HEK293 (cell line): Measurements from ENCODE around the gene TGFB1.

ENCODE experiments used
- CTCF ChIA-PET: fragments of 350-600 bp; formaldehyde crosslinking; extraction: SDS; loops from one replicate; lab custom pipeline; 2021; ENCODE audit warnings: antibody characterized with exemption; lab: Yijun Ruan, JAX
- POLR2A ChIA-PET: fragments of 300-600 bp; formaldehyde crosslinking; extraction: SDS; loops from one replicate; lab custom pipeline; 2020; ENCODE audit warnings: antibody characterized with exemption, inconsistent platforms; lab: Yijun Ruan, JAX
- H3K27ac ChIP-seq: fragments of 200-500 bp; sonication (Bioruptor generic); 2 replicates; pipeline ENCODE4 v1.5.1; 2014; ENCODE audit warnings: low read depth, low read length, control low read depth, inconsistent platforms; ENCODE audit errors: extremely low read depth
- H3K36me3 ChIP-seq, 2 experiments: fragments of 200-500 bp in 1 of 2; sonication (Bioruptor generic) in 1 of 2; 1 replicate in 1 of 2; 2 replicates in 1 of 2; pipeline ENCODE4 v1.5.1; 2014 to 2017; ENCODE audit warnings: inconsistent platforms in 2 of 2, low read length in 2 of 2; ENCODE audit not compliant: control insufficient read depth in 2 of 2, insufficient read depth in 1 of 2
- H3K4me1 ChIP-seq: fragments of 200-500 bp; sonication (Bioruptor generic); 2 replicates; pipeline ENCODE4 v1.5.1; 2014; ENCODE audit warnings: mild to moderate bottlenecking, low read length, inconsistent platforms; ENCODE audit not compliant: control insufficient read depth, insufficient read depth
- H3K4me3 ChIP-seq: 2 replicates; pipeline ENCODE4 v1.5.1; 2011; ENCODE audit warnings: low read depth, mild to moderate bottlenecking, control low read depth, low read length, moderate library complexity
- H3K9me3 ChIP-seq: fragments of 200-500 bp; sonication (Bioruptor generic); 2 replicates; pipeline ENCODE4 v1.5.1; 2014; ENCODE audit warnings: low read depth, low read length, inconsistent platforms; ENCODE audit not compliant: control insufficient read depth, insufficient read depth
- GLIS2 ChIP-seq: fragments of 450-650 bp; formaldehyde crosslinking; IDR thresholded peaks from 2 replicates; pipeline ENCODE4 v1.5.1; 2016; ENCODE audit warnings: missing biosample characterization, missing genetic modification characterization
- IKZF3 ChIP-seq: fragments of 450-650 bp; IDR thresholded peaks from 2 replicates; pipeline ENCODE4 v1.5.0; 2018; ENCODE audit warnings: missing biosample characterization, mild to moderate bottlenecking, missing genetic modification characterization, moderate library complexity
- KLF1 ChIP-seq: fragments of 450-650 bp; formaldehyde crosslinking; IDR thresholded peaks from 2 replicates; pipeline ENCODE4 v1.5.1; 2016; ENCODE audit warnings: missing biosample characterization, missing genetic modification characterization
- KLF10 ChIP-seq: fragments of 450-650 bp; IDR thresholded peaks from 2 replicates; pipeline ENCODE4 v1.5.1; 2018; ENCODE audit warnings: missing biosample characterization, mild to moderate bottlenecking, missing genetic modification characterization
- KLF9 ChIP-seq: fragments of 450-650 bp; formaldehyde crosslinking; IDR thresholded peaks from 2 replicates; pipeline ENCODE4 v1.5.1; 2016; ENCODE audit warnings: missing biosample characterization, missing genetic modification characterization, low read depth
- MZF1 ChIP-seq: fragments of 450-650 bp; formaldehyde crosslinking; IDR thresholded peaks from 2 replicates; pipeline ENCODE4 v1.5.1; 2017; ENCODE audit warnings: missing biosample characterization, missing genetic modification characterization, borderline replicate concordance
- PATZ1 ChIP-seq: fragments of 450-650 bp; formaldehyde crosslinking; IDR thresholded peaks from 2 replicates; pipeline ENCODE4 v1.5.1; 2016; ENCODE audit warnings: missing biosample characterization, missing genetic modification characterization
- PRDM1 ChIP-seq: fragments of 450-650 bp; formaldehyde crosslinking; IDR thresholded peaks from 2 replicates; pipeline ENCODE4; 2016; ENCODE audit warnings: missing biosample characterization, missing genetic modification characterization
- SALL2 ChIP-seq: fragments of 450-650 bp; formaldehyde crosslinking; IDR thresholded peaks from 2 replicates; pipeline ENCODE4 v1.5.0; 2017; ENCODE audit warnings: missing biosample characterization, mild to moderate bottlenecking, missing genetic modification characterization, borderline replicate concordance
- SP2 ChIP-seq: fragments of 450-650 bp; formaldehyde crosslinking; IDR thresholded peaks from 2 replicates; pipeline ENCODE4 v1.5.1; 2016; ENCODE audit warnings: missing biosample characterization, missing genetic modification characterization
- SP3 ChIP-seq: fragments of 450-650 bp; formaldehyde crosslinking; IDR thresholded peaks from 2 replicates; pipeline ENCODE4 v1.5.1; 2016; ENCODE audit warnings: missing biosample characterization, missing genetic modification characterization
- SP7 ChIP-seq: fragments of 450-650 bp; formaldehyde crosslinking; IDR thresholded peaks from 2 replicates; pipeline ENCODE4 v1.5.1; 2016; ENCODE audit warnings: missing biosample characterization, missing genetic modification characterization
- ZBTB8A ChIP-seq: fragments of 450-650 bp; formaldehyde crosslinking; IDR thresholded peaks from 2 replicates; pipeline ENCODE4 v1.5.1; 2016; ENCODE audit warnings: missing biosample characterization, missing genetic modification characterization
- ZFHX2 ChIP-seq: fragments of 450-650 bp; formaldehyde crosslinking; conservative IDR thresholded peaks from 2 replicates; pipeline ENCODE4 v1.5.1; 2016; ENCODE audit warnings: missing biosample characterization, missing genetic modification characterization
- ZIC2 ChIP-seq: fragments of 450-650 bp; formaldehyde crosslinking; IDR thresholded peaks from 2 replicates; pipeline ENCODE4 v1.5.1; 2016; ENCODE audit warnings: missing biosample characterization, missing genetic modification characterization
- ZNF138 ChIP-seq: fragments of 450-650 bp; formaldehyde crosslinking; IDR thresholded peaks from 2 replicates; pipeline ENCODE4 v1.5.1; 2016; ENCODE audit warnings: missing biosample characterization, missing genetic modification characterization, borderline replicate concordance
- ZNF2 ChIP-seq: fragments of 450-650 bp; formaldehyde crosslinking; IDR thresholded peaks from 2 replicates; pipeline ENCODE4 v1.5.1; 2016; ENCODE audit warnings: missing biosample characterization, missing genetic modification characterization
- ZNF302 ChIP-seq: fragments of 450-650 bp; formaldehyde crosslinking; IDR thresholded peaks from 2 replicates; pipeline ENCODE4 v1.5.1; 2016; ENCODE audit warnings: missing biosample characterization, missing genetic modification characterization, low read depth
- ZNF335 ChIP-seq: fragments of 450-650 bp; formaldehyde crosslinking; conservative IDR thresholded peaks from 2 replicates; pipeline ENCODE4 v1.5.1; 2016; ENCODE audit warnings: missing biosample characterization, missing genetic modification characterization
- ZNF341 ChIP-seq: fragments of 450-650 bp; formaldehyde crosslinking; IDR thresholded peaks from 2 replicates; pipeline ENCODE4; 2016; ENCODE audit warnings: low read depth, missing biosample characterization, missing genetic modification characterization
- ZNF366 ChIP-seq: fragments of 450-650 bp; formaldehyde crosslinking; conservative IDR thresholded peaks from 2 replicates; pipeline ENCODE4 v1.5.1; 2016; ENCODE audit warnings: missing biosample characterization, missing genetic modification characterization
- ZNF561 ChIP-seq: fragments of 450-650 bp; IDR thresholded peaks from 2 replicates; pipeline ENCODE4 v1.5.1; 2018; ENCODE audit warnings: missing biosample characterization, missing genetic modification characterization, borderline replicate concordance
- ZXDB ChIP-seq: fragments of 450-650 bp; formaldehyde crosslinking; IDR thresholded peaks from 2 replicates; pipeline ENCODE4 v1.5.1; 2016; ENCODE audit warnings: missing biosample characterization, missing genetic modification characterization
- TF ChIP-seq, protein P1 (sequence below): fragments of 450-650 bp; formaldehyde crosslinking; IDR thresholded peaks from 2 replicates; pipeline ENCODE4 v1.5.1; 2016; ENCODE audit warnings: missing biosample characterization, missing genetic modification characterization
- TF ChIP-seq, protein P2 (sequence below): fragments of 450-650 bp; formaldehyde crosslinking; IDR thresholded peaks from 2 replicates; pipeline ENCODE4 v1.5.1; 2016; ENCODE audit warnings: missing biosample characterization, missing genetic modification characterization

The TGFB1 gene

GRCh38 chr19:41352279-41352608 lies 1.5 kb downstream of the TGFB1 start (continued):
- TF ChIP-seq PATZ1 (tag by site-specific recombination) = peak; percentile 71

DNA sequence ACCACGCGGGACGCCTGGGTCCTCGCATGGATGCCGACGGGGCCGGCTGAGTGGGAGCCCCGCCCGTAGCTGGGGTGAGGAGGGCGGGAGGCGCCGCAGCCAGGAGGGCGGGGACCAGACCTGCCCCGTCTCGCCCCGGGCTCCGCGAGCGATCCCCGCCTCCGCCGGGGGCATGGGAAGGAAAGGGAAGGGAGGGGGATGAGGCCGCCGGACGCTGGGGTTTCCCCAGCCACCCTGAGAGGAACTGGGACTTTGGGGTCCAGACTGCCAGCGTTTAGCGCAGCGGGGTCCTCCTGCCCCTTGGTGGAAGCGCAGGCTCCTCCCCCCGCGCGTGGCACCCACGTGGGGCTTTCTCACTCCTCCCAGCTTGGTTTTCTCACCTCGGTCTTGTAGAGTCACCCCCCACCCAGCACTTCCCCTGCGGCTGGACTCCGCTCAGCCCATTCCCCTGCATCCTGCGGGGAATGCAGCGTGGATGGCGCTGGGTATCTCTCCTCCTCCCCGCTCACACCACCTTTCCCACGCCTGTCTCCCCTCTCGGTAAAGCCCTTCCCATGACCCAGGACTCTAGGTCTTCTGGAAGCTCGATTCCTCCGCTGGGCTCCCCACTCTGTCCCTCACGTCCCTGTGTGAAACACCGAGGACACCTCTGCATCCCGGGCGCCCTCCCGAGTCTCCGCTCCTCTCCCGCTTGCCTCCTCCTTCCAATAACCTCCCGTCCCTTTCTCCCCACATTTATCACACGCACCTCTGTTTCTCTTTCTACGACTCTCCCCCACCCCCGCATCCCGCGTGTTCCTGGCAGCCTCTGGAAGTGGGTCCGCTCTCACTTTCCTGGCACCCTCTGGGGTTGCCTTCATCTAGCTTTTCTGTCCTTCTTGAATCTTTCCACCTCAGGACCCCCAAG lies 2.1 kb downstream of the TGFB1 start:
- H3K27ac ChIP-seq = peak overlapping the region; percentile 21; the same call in 1 of the 2 replicates
- ChIA-PET CTCF (interaction anchor here (0.5 to 5.3 kb wide), 18 partner anchors 12 to 717 kb away, joined by 3 to 64 read pairs (median 4); partner anchors contain the start of genes B9D2, DMAC2 and RAB4B), POLR2A (interaction anchor here (0.6 to 3.1 kb wide), 14 partner anchors 11 to 88 kb away, joined by 3 to 73 read pairs (median 4); partner anchors contain the start of genes B9D2, DMAC2 and HNRNPUL1)
- H3K9me3 ChIP-seq = no peaks in the 10 kb centered on the region
- peak overlapping the region; percentile 43 for H3K4me3 ChIP-seq
- peaks cover 14% of the 10 kb centered on the region in 2 experiments; a peak in 2 of 3 replicates for H3K36me3 ChIP-seq
- H3K4me1 ChIP-seq = peaks cover 5% of the 10 kb centered on the region; the same call in 1 of the 2 replicates
- TF ChIP-seq ZNF561 (tag by site-specific recombination) = 0 out of 2 replicates have a peak, but pooled peaks have one; percentile 40
- peak; percentile 87 for TF ChIP-seq SP3 (tag by site-specific recombination)
- peak; percentile 88 for TF ChIP-seq ZNF335 (tag by site-specific recombination)
- peak; percentile 32; the same call in 1 of the 2 replicates for TF ChIP-seq KLF10 (tag by site-specific recombination)
- TF ChIP-seq GLIS2 = peak; percentile 85
- peak; percentile 84 for TF ChIP-seq SP2 (tag by site-specific recombination)
- TF ChIP-seq ZNF2 (tag by site-specific recombination) = peak; percentile 20; the same call in 1 of the 2 replicates
- peak; percentile 96 for TF ChIP-seq PRDM1 (tag by site-specific recombination)
- peak; percentile 64; the same call in 1 of the 2 replicates for TF ChIP-seq MZF1 (tag by site-specific recombination)
- peak; percentile 73 for TF ChIP-seq ZFHX2 (tag by site-specific recombination)
- TF ChIP-seq SP7 (tag by site-specific recombination) = peak; percentile 81
- TF ChIP-seq SALL2 = no peak
- peak; percentile 99 for TF ChIP-seq KLF1 (tag by site-specific recombination)
- TF ChIP-seq ZNF138 = no peak
- peak; percentile 13; the same call in 1 of the 2 replicates for TF ChIP-seq ZBTB8A (tag by site-specific recombination)
- TF ChIP-seq, protein P1, sequence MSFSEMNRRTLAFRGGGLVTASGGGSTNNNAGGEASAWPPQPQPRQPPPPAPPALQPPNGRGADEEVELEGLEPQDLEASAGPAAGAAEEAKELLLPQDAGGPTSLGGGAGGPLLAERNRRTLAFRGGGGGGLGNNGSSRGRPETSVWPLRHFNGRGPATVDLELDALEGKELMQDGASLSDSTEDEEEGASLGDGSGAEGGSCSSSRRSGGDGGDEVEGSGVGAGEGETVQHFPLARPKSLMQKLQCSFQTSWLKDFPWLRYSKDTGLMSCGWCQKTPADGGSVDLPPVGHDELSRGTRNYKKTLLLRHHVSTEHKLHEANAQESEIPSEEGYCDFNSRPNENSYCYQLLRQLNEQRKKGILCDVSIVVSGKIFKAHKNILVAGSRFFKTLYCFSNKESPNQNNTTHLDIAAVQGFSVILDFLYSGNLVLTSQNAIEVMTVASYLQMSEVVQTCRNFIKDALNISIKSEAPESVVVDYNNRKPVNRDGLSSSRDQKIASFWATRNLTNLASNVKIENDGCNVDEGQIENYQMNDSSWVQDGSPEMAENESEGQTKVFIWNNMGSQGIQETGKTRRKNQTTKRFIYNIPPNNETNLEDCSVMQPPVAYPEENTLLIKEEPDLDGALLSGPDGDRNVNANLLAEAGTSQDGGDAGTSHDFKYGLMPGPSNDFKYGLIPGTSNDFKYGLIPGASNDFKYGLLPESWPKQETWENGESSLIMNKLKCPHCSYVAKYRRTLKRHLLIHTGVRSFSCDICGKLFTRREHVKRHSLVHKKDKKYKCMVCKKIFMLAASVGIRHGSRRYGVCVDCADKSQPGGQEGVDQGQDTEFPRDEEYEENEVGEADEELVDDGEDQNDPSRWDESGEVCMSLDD (tag by site-specific recombination) = 0 out of 2 replicates have a peak, but pooled peaks have one; percentile 26
- no peak for TF ChIP-seq ZNF302
- TF ChIP-seq ZXDB (tag by site-specific recombination) = peak; percentile 95
- TF ChIP-seq ZIC2 (tag by site-specific recombination) = peak; percentile 83
- peak; percentile 58; the same call in 1 of the 2 replicates for TF ChIP-seq IKZF3
- peak; percentile 55; the same call in 1 of the 2 replicates for TF ChIP-seq ZNF366 (tag by site-specific recombination)
- peak; percentile 67 for TF ChIP-seq ZNF341 (tag by site-specific recombination)
- TF ChIP-seq KLF9 (tag by site-specific recombination) = peak; percentile 84
- TF ChIP-seq, protein P2, sequence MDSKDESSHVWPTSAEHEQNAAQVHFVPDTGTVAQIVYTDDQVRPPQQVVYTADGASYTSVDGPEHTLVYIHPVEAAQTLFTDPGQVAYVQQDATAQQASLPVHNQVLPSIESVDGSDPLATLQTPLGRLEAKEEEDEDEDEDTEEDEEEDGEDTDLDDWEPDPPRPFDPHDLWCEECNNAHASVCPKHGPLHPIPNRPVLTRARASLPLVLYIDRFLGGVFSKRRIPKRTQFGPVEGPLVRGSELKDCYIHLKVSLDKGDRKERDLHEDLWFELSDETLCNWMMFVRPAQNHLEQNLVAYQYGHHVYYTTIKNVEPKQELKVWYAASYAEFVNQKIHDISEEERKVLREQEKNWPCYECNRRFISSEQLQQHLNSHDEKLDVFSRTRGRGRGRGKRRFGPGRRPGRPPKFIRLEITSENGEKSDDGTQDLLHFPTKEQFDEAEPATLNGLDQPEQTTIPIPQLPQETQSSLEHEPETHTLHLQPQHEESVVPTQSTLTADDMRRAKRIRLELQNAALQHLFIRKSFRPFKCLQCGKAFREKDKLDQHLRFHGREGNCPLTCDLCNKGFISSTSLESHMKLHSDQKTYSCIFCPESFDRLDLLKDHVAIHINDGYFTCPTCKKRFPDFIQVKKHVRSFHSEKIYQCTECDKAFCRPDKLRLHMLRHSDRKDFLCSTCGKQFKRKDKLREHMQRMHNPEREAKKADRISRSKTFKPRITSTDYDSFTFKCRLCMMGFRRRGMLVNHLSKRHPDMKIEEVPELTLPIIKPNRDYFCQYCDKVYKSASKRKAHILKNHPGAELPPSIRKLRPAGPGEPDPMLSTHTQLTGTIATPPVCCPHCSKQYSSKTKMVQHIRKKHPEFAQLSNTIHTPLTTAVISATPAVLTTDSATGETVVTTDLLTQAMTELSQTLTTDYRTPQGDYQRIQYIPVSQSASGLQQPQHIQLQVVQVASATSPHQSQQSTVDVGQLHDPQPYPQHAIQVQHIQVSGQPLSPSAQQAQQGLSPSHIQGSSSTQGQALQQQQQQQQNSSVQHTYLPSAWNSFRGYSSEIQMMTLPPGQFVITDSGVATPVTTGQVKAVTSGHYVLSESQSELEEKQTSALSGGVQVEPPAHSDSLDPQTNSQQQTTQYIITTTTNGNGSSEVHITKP (tag by site-specific recombination) = peak; percentile 80
